Trophoblast cell (in vitro differentiated cells and primary cell): ENCODE results near the gene ZNF579.
"Not testable (repeated sequence)": the region's sequence is repeated elsewhere in the genome, so short reads cannot be mapped to it uniquely, and the experiment has no call there.

ENCODE experiments used
- DNase-seq, 2 donors: peaks; one replicate each; pipeline ENCODE4 v3.0.0-alpha.2; 2016
- H2AFZ ChIP-seq: 2 replicates; pipeline ENCODE4 v1.6.1; 2013; ENCODE audit warnings: low read length, moderate library complexity, mild to moderate bottlenecking; ENCODE audit not compliant: insufficient read depth, poor library complexity
- H2AK5ac ChIP-seq: 2 replicates; pipeline ENCODE4 v1.6.1; 2013; ENCODE audit warnings: mild to moderate bottlenecking, low read length
- H2BK120ac ChIP-seq: 2 replicates; pipeline ENCODE4 v1.6.1; 2013; ENCODE audit warnings: low read length, mild to moderate bottlenecking, moderate library complexity; ENCODE audit not compliant: insufficient read depth, poor library complexity
- H2BK12ac ChIP-seq: 2 replicates; pipeline ENCODE4 v1.6.1; 2013; ENCODE audit warnings: mild to moderate bottlenecking, low read length, moderate library complexity
- H2BK5ac ChIP-seq: 2 replicates; pipeline ENCODE4 v1.6.1; 2013; ENCODE audit warnings: low read length, low read depth, moderate library complexity, mild to moderate bottlenecking; ENCODE audit not compliant: poor library complexity
- H3K14ac ChIP-seq: 2 replicates; pipeline ENCODE4 v1.6.1; 2013; ENCODE audit warnings: mild to moderate bottlenecking, low read length
- H3K18ac ChIP-seq: 2 replicates; pipeline ENCODE4 v1.6.1; 2013; ENCODE audit warnings: mild to moderate bottlenecking, low read length
- H3K23ac ChIP-seq: 2 replicates; pipeline ENCODE4 v1.6.1; 2013; ENCODE audit warnings: low read length
- H3K27ac ChIP-seq: 2 replicates; pipeline ENCODE4 v1.5.1; 2013; ENCODE audit warnings: low read depth, mild to moderate bottlenecking, inconsistent platforms, low read length, moderate library complexity
- H3K27me3 ChIP-seq: 2 replicates; pipeline ENCODE4 v1.6.1; 2013; ENCODE audit warnings: inconsistent platforms, mild to moderate bottlenecking, low read length, moderate library complexity; ENCODE audit not compliant: insufficient read depth
- H3K36me3 ChIP-seq, 2 experiments: 1 replicate in 1 of 2; 2 replicates in 1 of 2; pipeline ENCODE4 v1.6.1; 2013; ENCODE audit warnings: low read length in 2 of 2, mild to moderate bottlenecking in 2 of 2, moderate library complexity in 1 of 2; ENCODE audit not compliant: insufficient read depth in 2 of 2, control insufficient read depth in 1 of 2
- H3K4ac ChIP-seq: 2 replicates; pipeline ENCODE4 v1.6.1; 2013; ENCODE audit warnings: low read depth, mild to moderate bottlenecking, low read length, moderate library complexity
- H3K4me1 ChIP-seq, 2 experiments: 1 replicate in 1 of 2; 2 replicates in 1 of 2; pipeline ENCODE4 v1.6.1; 2013; ENCODE audit warnings: low read length in 2 of 2, mild to moderate bottlenecking in 2 of 2, moderate library complexity in 1 of 2; ENCODE audit not compliant: insufficient read depth in 2 of 2, control insufficient read depth in 1 of 2
- H3K4me2 ChIP-seq: 2 replicates; pipeline ENCODE4 v1.6.1; 2013; ENCODE audit warnings: inconsistent platforms, mild to moderate bottlenecking, low read length, moderate library complexity
- H3K4me3 ChIP-seq: 2 replicates; pipeline ENCODE4 v1.5.1; 2013; ENCODE audit warnings: mild to moderate bottlenecking, low read depth, low read length, inconsistent platforms
- H3K79me1 ChIP-seq: one replicate; pipeline ENCODE4 v1.6.1; 2013; ENCODE audit warnings: low read length
- H3K79me2 ChIP-seq: 2 replicates; pipeline ENCODE4 v1.6.1; 2013; ENCODE audit warnings: low read length, mild to moderate bottlenecking; ENCODE audit not compliant: control insufficient read depth, insufficient read depth, poor library complexity
- H3K9ac ChIP-seq: 2 replicates; pipeline ENCODE4 v1.6.1; 2013; ENCODE audit warnings: mild to moderate bottlenecking, low read length
- H3K9me3 ChIP-seq: 2 replicates; pipeline ENCODE4 v1.6.1; 2013; ENCODE audit warnings: low read depth, mild to moderate bottlenecking, control low read depth, inconsistent platforms, low read length; ENCODE audit not compliant: insufficient read depth
- H4K12ac ChIP-seq: 2 replicates; pipeline ENCODE4 v1.6.1; 2013; ENCODE audit warnings: low read depth, mild to moderate bottlenecking, low read length, moderate library complexity
- H4K8ac ChIP-seq: 2 replicates; pipeline ENCODE4 v1.6.1; 2013; ENCODE audit warnings: low read depth, mild to moderate bottlenecking, low read length, moderate library complexity
- H4K91ac ChIP-seq: one replicate; pipeline ENCODE4 v1.6.1; 2013; ENCODE audit warnings: low read depth, mild to moderate bottlenecking, low read length, moderate library complexity
- WGBS: extraction: QIAGEN DNeasy Blood & Tissue Kit; methylation state at CpG from one replicate; pipeline ENCODE4 v1.1.7; 2013; ENCODE audit warnings: missing lambda C conversion rate; ENCODE audit not compliant: insufficient read length, insufficient coverage; ENCODE audit errors: extremely low coverage; 5-methylcytosine and 5-hydroxymethylcytosine counted together

Gene ZNF579

GRCh38 chr19:55536366-55536765 is 44.3 kb downstream of the ZNF579 start:
- Histone ChIP-seq H3K4ac (no peak overlapping the region), H2BK12ac (no peak overlapping the region), H3K27ac (no peak overlapping the region), H4K91ac (no peak overlapping the region), H3K27me3 (no peaks in the 10 kb centered on the region), H3K23ac (no peak overlapping the region), H3K36me3 (no peaks in the 10 kb centered on the region), H2AFZ (no peak overlapping the region), H3K79me2 (no peaks in the 10 kb centered on the region), H3K18ac (no peak overlapping the region), H2AK5ac (no peak overlapping the region), H4K8ac (no peak overlapping the region), H3K4me2 (no peak overlapping the region), H3K9ac (no peak overlapping the region), H2BK120ac (no peak overlapping the region), H2BK5ac (no peak overlapping the region), H3K4me3 (no peak overlapping the region), H4K12ac (no peak overlapping the region), H3K79me1 (peaks cover 2% of the 10 kb centered on the region), H3K9me3 (no peaks in the 10 kb centered on the region), H3K14ac (no peak overlapping the region), H3K4me1 (peaks cover 4 to 5% of the 10 kb centered on the region in 2 experiments)
- WGBS = no CpG with 5 or more reads among the region's 11 CpGs
- peak in 1 of 2 donors; percentile 37 for DNase-seq

GRCh38 chr19:55535965-55536350 is 44.7 kb downstream of the ZNF579 start:
- peak overlapping the region; percentile 58 for H3K18ac ChIP-seq
- WGBS = no CpG with 5 or more reads among the region's 22 CpGs
- H4K91ac ChIP-seq = no peak overlapping the region

GRCh38 chr19:55535173-55535964 is 45.3 kb downstream of the ZNF579 start:
- Histone ChIP-seq H3K4me2 (no peak overlapping the region), H3K18ac (no peak overlapping the region), H3K4me1 (peaks cover 4 to 5% of the 10 kb centered on the region in 2 experiments), H3K23ac (no peak overlapping the region), H3K27ac (no peak overlapping the region), H4K91ac (no peak overlapping the region), H3K9me3 (no peaks in the 10 kb centered on the region), H3K79me2 (no peaks in the 10 kb centered on the region), H4K12ac (no peak overlapping the region), H3K4me3 (no peak overlapping the region), H2AK5ac (no peak overlapping the region), H3K27me3 (no peaks in the 10 kb centered on the region), H2AFZ (no peak overlapping the region), H3K4ac (no peak overlapping the region), H3K79me1 (peaks cover 2% of the 10 kb centered on the region), H3K9ac (no peak overlapping the region), H2BK5ac (no peak overlapping the region), H3K14ac (no peak overlapping the region), H2BK12ac (no peak overlapping the region), H3K36me3 (no peaks in the 10 kb centered on the region), H2BK120ac (no peak overlapping the region), H4K8ac (no peak overlapping the region)
- WGBS = no CpG with 5 or more reads among the region's 12 CpGs
- DNase-seq = peak in 1 of 2 donors; percentile 6

More at GRCh38 chr19:55535965-55536350, 44.7 kb downstream of the ZNF579 start:
- Histone ChIP-seq H3K4me2 (no peak overlapping the region), H3K9me3 (no peaks in the 10 kb centered on the region), H2BK12ac (no peak overlapping the region), H3K9ac (no peak overlapping the region), H3K36me3 (no peaks in the 10 kb centered on the region), H3K79me1 (peaks cover 2% of the 10 kb centered on the region), H4K8ac (no peak overlapping the region), H3K4me3 (no peak overlapping the region), H3K79me2 (no peaks in the 10 kb centered on the region), H3K4ac (no peak overlapping the region), H2AFZ (no peak overlapping the region), H2BK120ac (no peak overlapping the region), H2BK5ac (no peak overlapping the region), H3K14ac (no peak overlapping the region), H3K4me1 (peaks cover 4 to 5% of the 10 kb centered on the region in 2 experiments), H2AK5ac (no peak overlapping the region), H4K12ac (no peak overlapping the region), H3K27me3 (no peaks in the 10 kb centered on the region), H3K23ac (no peak overlapping the region), H3K27ac (no peak overlapping the region)
- no peak for DNase-seq

- not testable (repeated sequence) for H2AFZ ChIP-seq, H3K27ac ChIP-seq, H2BK5ac ChIP-seq, DNase-seq, H3K9ac ChIP-seq, H4K8ac ChIP-seq, H3K23ac ChIP-seq, H2AK5ac ChIP-seq, H3K36me3 ChIP-seq, H4K91ac ChIP-seq, H3K9me3 ChIP-seq, H3K18ac ChIP-seq, H3K4ac ChIP-seq, H3K4me3 ChIP-seq, H3K79me1 ChIP-seq, H3K79me2 ChIP-seq, H3K14ac ChIP-seq, H4K12ac ChIP-seq, H3K4me1 ChIP-seq, H2BK12ac ChIP-seq, H2BK120ac ChIP-seq, H3K4me2 ChIP-seq, H3K27me3 ChIP-seq
- WGBS = no CpG with 5 or more reads among the region's 7 CpGs
Measured at GRCh38 chr19:55534280-55534679, 46.4 kb downstream of the ZNF579 start.
